ENCODE measurements around the gene CRIP2.

CRIP2 gene

GRCh38 chr14:105445290-105445689 lies 29.3 kb upstream of the CRIP2 start:
- no peak for DNase-seq

GRCh38 chr14:105445901-105446845 lies 28.4 kb upstream of the CRIP2 start:
- DNase-seq = no peak

- DNase-seq = no peak
These were observed 27.6 kb upstream of the CRIP2 start for GRCh38 chr14:105446971-105447370.

- no peak for DNase-seq
These were observed 26.7 kb upstream of the CRIP2 start for GRCh38 chr14:105447651-105448640.

GRCh38 chr14:105448706-105449111 lies 25.9 kb upstream of the CRIP2 start:
- DNase-seq = peak in 3 of 4 experiments; percentile 39 to 60 (median 46)

GRCh38 chr14:105449276-105450122 lies 25.1 kb upstream of the CRIP2 start:
- no peak for DNase-seq

GRCh38 chr14:105450123-105450505 lies 24.5 kb upstream of the CRIP2 start:
- DNase-seq = no peak

GRCh38 chr14:105450864-105451720 lies 23.5 kb upstream of the CRIP2 start:
- no peak for DNase-seq

GRCh38 chr14:105452963-105453362 lies 21.7 kb upstream of the CRIP2 start:
- no peak for DNase-seq

GRCh38 chr14:105453847-105454246 lies 20.8 kb upstream of the CRIP2 start:
- no peak for DNase-seq

GRCh38 chr14:105455086-105455640 lies 19.5 kb upstream of the CRIP2 start:
- DNase-seq = no peak

GRCh38 chr14:105455766-105456660 lies 18.6 kb upstream of the CRIP2 start:
- no peak for DNase-seq

GRCh38 chr14:105456736-105457617 lies 17.6 kb upstream of the CRIP2 start:
- no peak for DNase-seq

- no peak for DNase-seq
These were observed 16.6 kb upstream of the CRIP2 start for GRCh38 chr14:105458010-105458409.

GRCh38 chr14:105458571-105458970 lies 16.1 kb upstream of the CRIP2 start:
- no peak for DNase-seq

- no peak for DNase-seq
These were observed 14.5 kb upstream of the CRIP2 start for GRCh38 chr14:105460116-105460515.

- DNase-seq = no peak
These were observed 14.0 kb upstream of the CRIP2 start for GRCh38 chr14:105460616-105461015.

GRCh38 chr14:105461903-105462302 lies 12.7 kb upstream of the CRIP2 start:
- DNase-seq = no peak

- DNase-seq = no peak
These were observed 10.1 kb upstream of the CRIP2 start for GRCh38 chr14:105464501-105464900.
